Measurements from ENCODE around the gene SURF6. TPM values are rescaled to one million over a fixed set of nuclear protein-coding genes. Genes with fewer than 3 reads are reported as not detected.

Gene SURF6
- total and polyA plus RNA-seq, 2 experiments from 2014 or later = 17.6 to 27.6 TPM

DNA sequence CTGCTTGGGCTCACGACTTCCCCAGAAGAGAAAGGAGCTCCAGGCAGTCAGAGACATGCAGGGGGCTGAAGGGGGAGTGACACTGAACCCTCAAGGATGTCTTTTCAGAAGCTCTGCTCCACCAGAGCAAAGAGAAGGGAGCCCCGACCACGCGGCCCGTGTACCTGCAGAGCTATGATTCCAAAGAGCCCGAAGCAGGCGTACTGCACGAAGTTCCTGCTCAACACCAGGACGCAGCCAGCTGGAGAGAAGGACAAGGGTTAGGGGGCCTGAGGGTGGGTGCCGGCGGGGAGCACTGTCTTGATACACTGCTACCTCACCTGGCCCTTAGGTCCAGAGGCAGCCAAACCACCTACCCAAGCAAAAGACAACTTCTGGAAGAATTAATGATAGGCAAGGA lies 30.4 kb upstream of the SURF6 start (continued):
- TF ChIP-seq, protein P1, sequence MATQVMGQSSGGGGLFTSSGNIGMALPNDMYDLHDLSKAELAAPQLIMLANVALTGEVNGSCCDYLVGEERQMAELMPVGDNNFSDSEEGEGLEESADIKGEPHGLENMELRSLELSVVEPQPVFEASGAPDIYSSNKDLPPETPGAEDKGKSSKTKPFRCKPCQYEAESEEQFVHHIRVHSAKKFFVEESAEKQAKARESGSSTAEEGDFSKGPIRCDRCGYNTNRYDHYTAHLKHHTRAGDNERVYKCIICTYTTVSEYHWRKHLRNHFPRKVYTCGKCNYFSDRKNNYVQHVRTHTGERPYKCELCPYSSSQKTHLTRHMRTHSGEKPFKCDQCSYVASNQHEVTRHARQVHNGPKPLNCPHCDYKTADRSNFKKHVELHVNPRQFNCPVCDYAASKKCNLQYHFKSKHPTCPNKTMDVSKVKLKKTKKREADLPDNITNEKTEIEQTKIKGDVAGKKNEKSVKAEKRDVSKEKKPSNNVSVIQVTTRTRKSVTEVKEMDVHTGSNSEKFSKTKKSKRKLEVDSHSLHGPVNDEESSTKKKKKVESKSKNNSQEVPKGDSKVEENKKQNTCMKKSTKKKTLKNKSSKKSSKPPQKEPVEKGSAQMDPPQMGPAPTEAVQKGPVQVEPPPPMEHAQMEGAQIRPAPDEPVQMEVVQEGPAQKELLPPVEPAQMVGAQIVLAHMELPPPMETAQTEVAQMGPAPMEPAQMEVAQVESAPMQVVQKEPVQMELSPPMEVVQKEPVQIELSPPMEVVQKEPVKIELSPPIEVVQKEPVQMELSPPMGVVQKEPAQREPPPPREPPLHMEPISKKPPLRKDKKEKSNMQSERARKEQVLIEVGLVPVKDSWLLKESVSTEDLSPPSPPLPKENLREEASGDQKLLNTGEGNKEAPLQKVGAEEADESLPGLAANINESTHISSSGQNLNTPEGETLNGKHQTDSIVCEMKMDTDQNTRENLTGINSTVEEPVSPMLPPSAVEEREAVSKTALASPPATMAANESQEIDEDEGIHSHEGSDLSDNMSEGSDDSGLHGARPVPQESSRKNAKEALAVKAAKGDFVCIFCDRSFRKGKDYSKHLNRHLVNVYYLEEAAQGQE (IDR thresholded peaks at IDR 0.05; ENCODE audit: unreplicated experiment) = no peak
- TF ChIP-seq ZNF114 (CRISPR knock-in tag; IDR thresholded peaks at IDR 0.05) (no peak), ZNF331 (CRISPR knock-in tag; IDR thresholded peaks at IDR 0.05; ENCODE audit: low read depth) (no peak), NANOG (IDR thresholded peaks at IDR 0.05; ENCODE audit: borderline replicate concordance) (no peak), STAT1 (IDR thresholded peaks at IDR 0.05; ENCODE audit: unreplicated experiment) (no peak), POLR2AphosphoS5 (IDR thresholded peaks at IDR 0.05; ENCODE audit: low read depth) (no peak), EZH2 (IDR thresholded peaks at IDR 0.05; ENCODE audit: low read depth, unreplicated experiment) (no peak)

DNA sequence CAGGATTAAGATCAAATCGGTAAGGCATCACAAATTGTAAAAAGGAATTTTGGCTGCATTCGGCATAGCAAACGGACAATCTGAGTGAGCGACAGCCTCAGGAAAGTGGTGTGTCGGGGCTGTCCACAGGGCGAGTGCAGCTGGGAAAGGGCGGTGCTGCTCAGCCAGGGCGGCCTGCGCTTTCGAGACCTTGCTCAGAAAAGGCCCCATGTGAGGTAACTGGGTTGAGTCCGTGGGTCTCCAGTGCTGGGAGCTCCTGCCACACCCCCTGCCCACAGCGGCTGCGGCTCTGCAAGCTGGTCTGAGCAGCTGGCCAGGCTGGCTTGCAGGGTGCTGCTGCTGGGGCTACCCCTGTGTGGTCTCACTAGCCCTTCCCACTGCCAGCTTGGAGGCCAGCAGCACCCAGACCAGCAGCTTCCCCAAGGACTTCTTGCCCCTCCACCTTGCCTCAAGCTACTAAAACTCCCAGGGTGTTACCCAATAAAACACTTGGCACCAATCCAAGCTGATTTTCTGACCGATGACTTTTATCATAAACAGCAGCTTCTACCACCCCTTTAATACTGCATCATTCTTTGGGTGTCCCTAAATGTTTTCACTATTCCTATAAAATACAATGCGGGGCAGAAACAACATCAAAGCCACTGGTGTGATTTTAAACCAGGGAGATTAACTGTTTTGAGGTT lies 26.5 kb upstream of the SURF6 start:
- Histone ChIP-seq H3K36me3 (ENCODE audit: insufficient read depth) (peaks cover 27% of the 10 kb centered on the region), H3K4me2 (no peak overlapping the region), H4K20me1 (replicated peaks; ENCODE audit: insufficient read depth) (peaks cover 34% of the 10 kb centered on the region), H3K27ac (ENCODE audit: low read depth) (no peak overlapping the region), H2AFZ (no peak overlapping the region), H3K79me2 (replicated peaks; ENCODE audit: insufficient read depth) (peaks cover 23% of the 10 kb centered on the region), H3K27me3 (ENCODE audit: insufficient read depth) (no peaks in the 10 kb centered on the region), H3K4me1 (ENCODE audit: insufficient read depth) (peaks cover 1% of the 10 kb centered on the region; the same call in 1 of the 2 replicates), H3K9me2 (ENCODE audit: insufficient read depth) (no peaks in the 10 kb centered on the region), H3F3A (replicated peaks; ENCODE audit: low read depth) (peaks cover 21% of the 10 kb centered on the region; the same call in 1 of the 2 replicates), H3K4me3 (no peak overlapping the region)
- H3K36me3 Mint-ChIP-seq (ENCODE audit: low read depth) = peaks cover 82% of the 10 kb centered on the region
- no peaks in the 10 kb centered on the region for H3K9me3 Mint-ChIP-seq
- H3K4me1 Mint-ChIP-seq = peaks cover 4% of the 10 kb centered on the region; the same call in 2 of the 3 replicates
- DNase-seq (ENCODE audit: low spot score) (no peak), ATAC-seq (no peak)
- H3K27ac Mint-ChIP-seq = no peak overlapping the region
- no peak for TF ChIP-seq ZNF114 (CRISPR knock-in tag; IDR thresholded peaks at IDR 0.05)
- TF ChIP-seq, protein P2, sequence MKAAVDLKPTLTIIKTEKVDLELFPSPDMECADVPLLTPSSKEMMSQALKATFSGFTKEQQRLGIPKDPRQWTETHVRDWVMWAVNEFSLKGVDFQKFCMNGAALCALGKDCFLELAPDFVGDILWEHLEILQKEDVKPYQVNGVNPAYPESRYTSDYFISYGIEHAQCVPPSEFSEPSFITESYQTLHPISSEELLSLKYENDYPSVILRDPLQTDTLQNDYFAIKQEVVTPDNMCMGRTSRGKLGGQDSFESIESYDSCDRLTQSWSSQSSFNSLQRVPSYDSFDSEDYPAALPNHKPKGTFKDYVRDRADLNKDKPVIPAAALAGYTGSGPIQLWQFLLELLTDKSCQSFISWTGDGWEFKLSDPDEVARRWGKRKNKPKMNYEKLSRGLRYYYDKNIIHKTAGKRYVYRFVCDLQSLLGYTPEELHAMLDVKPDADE (IDR thresholded peaks at IDR 0.05) = no peak
- TF ChIP-seq POLR2AphosphoS5 (IDR thresholded peaks at IDR 0.05; ENCODE audit: low read depth) = no peak
- no peak for TF ChIP-seq NANOG (IDR thresholded peaks at IDR 0.05; ENCODE audit: borderline replicate concordance)
- no peak for TF ChIP-seq ZNF331 (CRISPR knock-in tag; IDR thresholded peaks at IDR 0.05; ENCODE audit: low read depth)
- TF ChIP-seq, protein P3, sequence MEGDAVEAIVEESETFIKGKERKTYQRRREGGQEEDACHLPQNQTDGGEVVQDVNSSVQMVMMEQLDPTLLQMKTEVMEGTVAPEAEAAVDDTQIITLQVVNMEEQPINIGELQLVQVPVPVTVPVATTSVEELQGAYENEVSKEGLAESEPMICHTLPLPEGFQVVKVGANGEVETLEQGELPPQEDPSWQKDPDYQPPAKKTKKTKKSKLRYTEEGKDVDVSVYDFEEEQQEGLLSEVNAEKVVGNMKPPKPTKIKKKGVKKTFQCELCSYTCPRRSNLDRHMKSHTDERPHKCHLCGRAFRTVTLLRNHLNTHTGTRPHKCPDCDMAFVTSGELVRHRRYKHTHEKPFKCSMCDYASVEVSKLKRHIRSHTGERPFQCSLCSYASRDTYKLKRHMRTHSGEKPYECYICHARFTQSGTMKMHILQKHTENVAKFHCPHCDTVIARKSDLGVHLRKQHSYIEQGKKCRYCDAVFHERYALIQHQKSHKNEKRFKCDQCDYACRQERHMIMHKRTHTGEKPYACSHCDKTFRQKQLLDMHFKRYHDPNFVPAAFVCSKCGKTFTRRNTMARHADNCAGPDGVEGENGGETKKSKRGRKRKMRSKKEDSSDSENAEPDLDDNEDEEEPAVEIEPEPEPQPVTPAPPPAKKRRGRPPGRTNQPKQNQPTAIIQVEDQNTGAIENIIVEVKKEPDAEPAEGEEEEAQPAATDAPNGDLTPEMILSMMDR (conservative IDR thresholded peaks at IDR 0.05; ENCODE audit: low read depth in 2 of 2) = no peak
- TF ChIP-seq, protein P1 (IDR thresholded peaks at IDR 0.05; ENCODE audit: unreplicated experiment) = no peak
- no peak overlapping the region for H3K4me3 Mint-ChIP-seq
- peaks cover 12% of the 10 kb centered on the region for H3K27me3 Mint-ChIP-seq (ENCODE audit: insufficient read depth, low read depth, poor library complexity)
